GM18867 (cell line): ENCODE measurements around the gene TMC3.

ENCODE experiments used
- ATAC-seq: cut with Tn5 transposase; IDR thresholded peaks from one replicate; pipeline ENCODE4 v1.9.1; 2021; ENCODE audit warnings: mild to moderate bottlenecking, moderate library complexity; ENCODE audit not compliant: unreplicated experiment

TMC3 gene

GRCh38 chr15:81301385-81301784 is 72.6 kb downstream of the TMC3 start:
- peak; percentile 9 for ATAC-seq

GRCh38 chr15:81299630-81300273 is 74.3 kb downstream of the TMC3 start:
- no peak for ATAC-seq

DNA sequence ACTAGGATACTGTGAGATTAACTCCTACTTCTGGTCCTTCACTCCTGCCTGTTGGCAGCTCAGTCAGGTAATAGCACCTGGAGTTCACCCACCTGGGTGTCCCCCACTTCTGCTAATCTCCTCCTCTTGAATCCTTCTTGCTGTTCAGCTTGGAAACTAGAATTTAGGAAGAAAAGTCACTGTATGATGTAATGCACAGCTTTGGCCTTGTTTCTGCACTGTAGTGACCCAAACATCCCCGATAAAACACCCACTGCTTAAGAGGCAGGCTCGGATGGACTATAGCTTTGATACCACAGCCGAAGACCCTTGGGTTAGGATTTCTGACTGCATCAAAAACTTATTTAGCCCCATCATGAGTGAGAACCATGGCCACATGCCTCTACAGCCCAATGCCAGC is 74.9 kb downstream of the TMC3 start:
- ATAC-seq: no peak

GRCh38 chr15:81298611-81299010 is 75.4 kb downstream of the TMC3 start:
- ATAC-seq: no peak

DNA sequence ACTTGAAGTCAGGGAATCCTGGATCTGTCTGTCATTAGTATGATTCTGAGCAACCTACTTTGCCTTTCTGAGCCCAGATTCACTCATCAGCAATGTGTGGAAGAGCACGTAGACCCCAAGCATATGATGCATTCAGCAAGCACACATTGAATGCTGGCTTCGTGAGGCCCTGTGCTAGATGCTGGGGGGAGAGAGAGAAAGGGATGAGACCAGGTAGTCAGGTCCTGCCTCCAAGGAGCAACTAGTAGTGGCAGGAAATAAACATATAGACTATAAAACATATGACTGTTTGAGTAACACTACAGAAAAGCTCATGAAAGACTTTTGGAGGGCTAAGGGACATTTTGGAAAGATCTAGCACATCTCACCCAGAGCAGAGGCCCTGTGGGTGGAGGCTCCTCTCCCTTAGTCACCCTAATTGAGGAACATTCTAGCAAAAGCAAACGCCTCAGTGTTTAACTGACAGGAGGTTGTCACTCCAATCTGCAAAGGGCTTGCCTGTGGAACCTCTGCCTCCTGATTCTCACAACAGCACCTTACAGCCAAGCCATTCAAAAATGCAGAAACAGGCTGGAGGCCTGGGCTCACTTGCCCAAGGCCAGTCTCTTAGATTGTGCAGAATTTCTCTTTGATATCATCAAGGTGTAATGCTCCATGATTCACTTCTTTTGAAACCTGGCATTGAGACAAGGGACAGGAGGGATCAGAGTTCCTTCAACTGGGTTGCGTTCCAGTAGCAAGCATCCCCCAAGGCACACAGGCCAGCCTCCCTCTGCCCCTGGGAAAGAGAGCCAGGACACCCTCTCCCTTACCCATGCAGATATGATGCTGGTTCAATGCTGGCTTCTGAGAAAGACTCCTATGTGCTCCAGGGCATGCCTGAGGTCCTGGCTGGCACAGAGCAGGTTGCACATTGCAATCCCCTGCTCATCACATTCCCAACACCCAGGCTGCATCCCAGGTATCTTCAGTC is 76.1 kb downstream of the TMC3 start:
- ATAC-seq: no peak

- no peak for ATAC-seq
Observed at GRCh38 chr15:81297147-81297572, 76.9 kb downstream of the TMC3 start.

DNA sequence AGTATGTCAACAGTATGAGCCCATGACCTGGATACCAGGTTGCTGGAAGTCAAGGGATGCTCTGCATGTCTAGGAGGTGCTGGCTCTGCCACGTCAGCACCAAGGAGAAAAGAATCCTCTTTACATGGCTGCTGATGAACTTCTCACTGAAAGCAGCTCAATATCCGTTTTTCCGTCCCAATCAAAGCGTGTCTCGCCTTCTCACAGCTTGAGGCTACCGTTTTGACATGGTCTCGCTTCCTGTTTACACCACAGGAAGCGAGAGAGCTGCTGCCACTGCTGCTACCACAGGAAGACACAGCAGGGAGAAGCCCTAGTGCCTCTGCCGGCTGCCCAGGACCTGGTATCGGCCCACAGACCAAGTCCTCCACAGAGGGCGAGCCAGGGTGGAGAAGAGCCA is 77.3 kb downstream of the TMC3 start:
- ATAC-seq: peak; percentile 52

- no peak for ATAC-seq
Observed at GRCh38 chr15:81296186-81296585, 77.8 kb downstream of the TMC3 start.

DNA sequence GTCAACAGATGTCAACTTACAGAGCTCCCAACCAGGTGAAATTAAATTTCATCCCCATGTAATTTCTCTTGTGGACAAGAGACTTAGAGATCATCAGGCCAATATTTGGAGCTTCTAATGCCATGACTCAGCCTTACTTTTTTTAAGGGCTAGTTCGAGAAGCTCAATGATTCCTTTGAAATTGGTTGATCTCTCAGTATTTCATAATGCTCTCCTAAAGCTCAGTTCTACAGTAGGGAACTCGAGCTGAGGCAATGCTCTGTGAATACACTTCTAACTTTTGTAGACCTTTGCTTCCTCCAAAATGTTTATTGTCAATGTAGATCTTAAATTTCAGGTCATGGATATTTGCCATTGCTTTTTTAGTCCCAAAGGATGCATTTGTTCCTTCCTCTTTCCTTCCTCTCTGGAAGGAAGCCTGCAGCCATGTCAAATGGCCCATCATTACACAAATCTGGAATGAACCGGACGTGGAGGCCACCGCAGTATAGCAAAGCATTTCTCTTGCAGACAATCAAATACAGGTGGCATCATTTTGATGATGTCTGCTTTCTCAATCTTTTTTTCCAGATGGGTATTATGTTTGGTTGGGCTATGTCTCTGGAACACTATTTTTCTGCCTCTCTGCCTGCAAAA is 78.4 kb downstream of the TMC3 start:
- no peak for ATAC-seq

GRCh38 chr15:81294516-81294880 is 79.5 kb downstream of the TMC3 start:
- no peak for ATAC-seq

- peak; percentile 73 for ATAC-seq
Observed at GRCh38 chr15:81293728-81294515, 80.1 kb downstream of the TMC3 start.

GRCh38 chr15:81292523-81293001 is 81.5 kb downstream of the TMC3 start:
- peak; percentile 38 for ATAC-seq

DNA sequence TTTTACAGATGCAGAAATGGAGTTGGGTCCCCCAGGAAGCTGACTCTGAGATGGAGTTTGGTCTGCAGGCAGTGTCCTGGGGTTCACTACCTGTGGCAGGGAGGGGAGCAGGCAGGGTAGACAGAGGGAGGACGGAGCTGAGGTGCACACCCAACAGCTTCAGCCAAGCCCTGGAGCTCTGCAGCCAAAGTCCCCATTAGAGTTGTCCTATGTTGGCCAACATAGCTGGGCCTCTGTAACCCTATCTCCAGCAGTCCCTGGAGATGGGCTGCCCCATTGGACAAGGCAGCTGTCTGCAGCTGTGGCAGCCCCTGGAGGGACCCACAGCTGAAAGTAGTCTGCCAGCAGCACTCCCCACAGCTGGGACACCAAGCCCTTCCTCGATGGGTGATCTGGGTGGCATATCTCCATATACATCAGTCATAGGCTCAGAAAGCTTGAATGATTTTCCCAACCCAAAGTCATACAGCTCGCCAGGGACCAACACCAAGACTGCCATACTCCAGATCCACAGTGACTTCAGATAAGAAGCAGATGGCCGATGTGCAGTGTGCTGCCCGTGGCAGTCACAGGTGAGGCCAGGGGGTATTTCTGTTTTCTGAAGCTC is 82.0 kb downstream of the TMC3 start:
- ATAC-seq: no peak

- no peak for ATAC-seq
Observed at GRCh38 chr15:81289910-81290309, 84.1 kb downstream of the TMC3 start.

DNA sequence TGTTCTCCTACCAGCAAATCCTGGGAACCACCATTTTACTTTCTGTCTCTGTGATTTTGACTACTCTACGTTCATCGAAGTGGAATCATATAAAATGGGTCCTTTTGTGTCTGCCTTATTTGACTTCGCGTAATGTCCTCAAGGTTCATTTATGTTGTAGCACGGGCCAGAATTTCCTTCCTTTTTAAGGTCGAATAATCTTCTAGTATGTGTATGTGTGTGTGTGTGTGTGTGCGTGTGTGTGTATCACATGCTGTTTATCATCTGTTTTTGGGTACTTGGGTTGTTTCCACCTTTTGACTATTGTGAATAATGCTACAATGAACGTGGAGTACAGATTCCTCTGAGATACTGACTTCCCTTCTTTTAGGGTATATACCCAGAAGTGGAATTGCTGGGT is 85.4 kb downstream of the TMC3 start:
- ATAC-seq: no peak

GRCh38 chr15:81288040-81288439 is 86.0 kb downstream of the TMC3 start:
- no peak for ATAC-seq

GRCh38 chr15:81286621-81287121 is 87.3 kb downstream of the TMC3 start:
- ATAC-seq: peak; percentile 51

DNA sequence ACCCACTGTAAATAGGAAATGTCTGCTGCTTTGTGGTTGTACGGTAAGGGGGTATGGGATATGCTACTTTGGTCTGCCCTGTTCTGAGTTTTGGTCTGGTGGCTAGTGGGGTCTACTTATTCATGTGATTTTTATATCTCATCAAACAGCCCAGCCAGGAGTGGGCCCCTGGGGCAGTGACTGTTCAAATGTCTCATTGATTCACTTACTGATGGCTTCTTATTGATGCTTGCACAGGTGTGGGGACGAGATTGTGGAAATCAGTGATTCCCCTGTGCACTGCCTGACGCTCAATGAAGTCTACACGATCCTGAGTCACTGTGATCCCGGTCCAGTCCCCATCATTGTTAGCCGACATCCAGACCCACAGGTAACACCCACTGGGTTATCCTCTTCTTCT is 88.6 kb downstream of the TMC3 start:
- no peak for ATAC-seq

GRCh38 chr15:81284256-81285031 is 89.6 kb downstream of the TMC3 start:
- peak; percentile 61 for ATAC-seq
